H9 (cell line): Measurements from ENCODE around the gene PTPRQ. TPM values are rescaled to one million over a fixed set of nuclear protein-coding genes. Genes with fewer than 3 reads are reported as not detected.

Experiments
- DNase-seq: peaks from one replicate; pipeline ENCODE4 v3.0.0-alpha.2; 2017
- H2AFZ ChIP-seq: one replicate; pipeline ENCODE4 v1.6.1; 2013; ENCODE audit warnings: mild to moderate bottlenecking, low read length, control low read depth, moderate library complexity
- H2AK5ac ChIP-seq: 2 replicates; pipeline ENCODE4 v1.6.1; 2013; ENCODE audit warnings: low read length, control low read depth, mixed read lengths; ENCODE audit not compliant: insufficient read length
- H2BK120ac ChIP-seq: one replicate; pipeline ENCODE4 v1.6.1; 2013; ENCODE audit warnings: low read depth, mild to moderate bottlenecking, low read length, control low read depth, inconsistent platforms; ENCODE audit not compliant: poor library complexity, severe bottlenecking
- H2BK12ac ChIP-seq: 2 replicates; pipeline ENCODE4 v1.6.1; 2013; ENCODE audit warnings: low read length, control low read depth, mixed read lengths, low read depth; ENCODE audit not compliant: insufficient read length
- H2BK15ac ChIP-seq: 2 replicates; pipeline ENCODE4 v1.6.1; 2013; ENCODE audit warnings: low read depth, low read length, control low read depth
- H2BK20ac ChIP-seq: one replicate; pipeline ENCODE4 v1.6.1; 2013; ENCODE audit warnings: low read depth, mild to moderate bottlenecking, low read length, control low read depth, inconsistent platforms; ENCODE audit not compliant: poor library complexity, severe bottlenecking
- H2BK5ac ChIP-seq: 2 replicates; pipeline ENCODE4 v1.6.1; 2013; ENCODE audit warnings: low read length, control low read depth, mixed read lengths; ENCODE audit not compliant: insufficient read length
- H3K14ac ChIP-seq: 2 replicates; pipeline ENCODE4 v1.6.1; 2013; ENCODE audit warnings: low read length, control low read depth; ENCODE audit not compliant: insufficient read depth
- H3K18ac ChIP-seq: 2 replicates; pipeline ENCODE4 v1.6.1; 2013; ENCODE audit warnings: low read depth, mild to moderate bottlenecking, mixed read lengths, low read length, control low read depth; ENCODE audit not compliant: insufficient read length
- H3K23ac ChIP-seq: 2 replicates; pipeline ENCODE4 v1.6.1; 2013; ENCODE audit warnings: low read length, control low read depth, mixed read lengths, low read depth; ENCODE audit not compliant: insufficient read length
- H3K23me2 ChIP-seq: 2 replicates; pipeline ENCODE4 v1.6.1; 2013; ENCODE audit warnings: low read depth, mild to moderate bottlenecking, mixed read lengths, low read length, control low read depth; ENCODE audit not compliant: insufficient read length, poor library complexity, severe bottlenecking
- H3K27ac ChIP-seq: 2 replicates; pipeline ENCODE4 v1.5.1; 2013; ENCODE audit warnings: low read length, control low read depth, mixed read lengths, low read depth; ENCODE audit not compliant: insufficient read length
- H3K27me3 ChIP-seq: 2 replicates; pipeline ENCODE4 v1.6.1; 2013; ENCODE audit warnings: low read length, control low read depth, inconsistent platforms; ENCODE audit not compliant: insufficient read depth
- H3K4ac ChIP-seq: 2 replicates; pipeline ENCODE4 v1.6.1; 2013; ENCODE audit warnings: low read depth, mild to moderate bottlenecking, control low read depth, inconsistent platforms, low read length, moderate library complexity
- H3K4me1 ChIP-seq: 2 replicates; pipeline ENCODE4 v1.6.1; 2013; ENCODE audit warnings: low read length, control low read depth, inconsistent platforms; ENCODE audit not compliant: insufficient read depth
- H3K4me2 ChIP-seq: 2 replicates; pipeline ENCODE4 v1.6.1; 2013; ENCODE audit warnings: low read length, control low read depth, mixed read lengths; ENCODE audit not compliant: insufficient read length, insufficient read depth
- H3K56ac ChIP-seq: 2 replicates; pipeline ENCODE4 v1.6.1; 2013; ENCODE audit warnings: low read depth, mild to moderate bottlenecking, mixed read lengths, low read length, control low read depth; ENCODE audit not compliant: insufficient read length
- H3K79me1 ChIP-seq: 2 replicates; pipeline ENCODE4 v1.6.1; 2013; ENCODE audit warnings: low read depth, mild to moderate bottlenecking, moderate library complexity, low read length, control low read depth, inconsistent platforms; ENCODE audit not compliant: insufficient read depth, poor library complexity, severe bottlenecking
- H3K79me2 ChIP-seq: 2 replicates; pipeline ENCODE4 v1.6.1; 2013; ENCODE audit warnings: low read length, control low read depth, inconsistent platforms; ENCODE audit not compliant: insufficient read depth
- H3K9ac ChIP-seq: 2 replicates; pipeline ENCODE4 v1.6.1; 2013; ENCODE audit warnings: low read length, control low read depth, mixed read lengths; ENCODE audit not compliant: insufficient read length; ENCODE audit errors: extremely low read depth
- H3K9me3 ChIP-seq: one replicate; pipeline ENCODE4 v1.6.1; 2013; ENCODE audit warnings: low read depth, low read length, inconsistent platforms; ENCODE audit not compliant: control insufficient read depth
- H3T11ph ChIP-seq: one replicate; pipeline ENCODE4 v1.6.1; 2013; ENCODE audit warnings: mild to moderate bottlenecking, low read length, control low read depth, inconsistent platforms
- H4K20me1 ChIP-seq: one replicate; pipeline ENCODE4 v1.6.1; 2013; ENCODE audit not compliant: control insufficient read depth, insufficient read length, insufficient read depth
- H4K5ac ChIP-seq: 2 replicates; pipeline ENCODE4 v1.6.1; 2013; ENCODE audit warnings: low read depth, mild to moderate bottlenecking, mixed read lengths, low read length, control low read depth; ENCODE audit not compliant: insufficient read length
- H4K8ac ChIP-seq: replicated peaks from 2 replicates; pipeline ENCODE4 v1.6.1; 2013; ENCODE audit warnings: low read length, control low read depth, mixed read lengths, low read depth; ENCODE audit not compliant: insufficient read length
- H4K91ac ChIP-seq: 2 replicates; pipeline ENCODE4 v1.6.1; 2013; ENCODE audit warnings: low read depth, mild to moderate bottlenecking, moderate library complexity, mixed read lengths, low read length, control low read depth; ENCODE audit not compliant: insufficient read length
- H3K27ac Mint-ChIP-seq, 3 experiments: 2 replicates in 2 of 3; 3 replicates in 1 of 3; pipeline ENCODE4 v1.8.0; 2020 to 2021; ENCODE audit warnings: mixed read lengths in 3 of 3, mild to moderate bottlenecking in 1 of 3, moderate library complexity in 1 of 3
- H3K27me3 Mint-ChIP-seq: 2 replicates; pipeline ENCODE4 v1.8.0; 2021; ENCODE audit warnings: low read depth, mild to moderate bottlenecking, moderate library complexity, mixed read lengths
- H3K36me3 Mint-ChIP-seq, 3 experiments: 2 replicates in 2 of 3; 3 replicates in 1 of 3; pipeline ENCODE4 v1.8.0; 2020 to 2021; ENCODE audit warnings: low read depth in 3 of 3, mixed read lengths in 3 of 3; ENCODE audit not compliant: insufficient read depth in 1 of 3
- H3K4me1 Mint-ChIP-seq, 2 experiments: 2 replicates each; pipeline ENCODE4 v1.8.0; 2020; ENCODE audit warnings: mixed read lengths in 2 of 2
- H3K4me3 Mint-ChIP-seq, 2 experiments: 2 replicates in 1 of 2; 3 replicates in 1 of 2; pipeline ENCODE4 v1.8.0; 2020 to 2021; ENCODE audit warnings: mild to moderate bottlenecking in 2 of 2, mixed read lengths in 2 of 2, moderate library complexity in 1 of 2
- H3K9me3 Mint-ChIP-seq, 2 experiments: 2 replicates in 1 of 2; 3 replicates in 1 of 2; pipeline ENCODE4 v1.8.0; 2020; ENCODE audit warnings: mild to moderate bottlenecking in 2 of 2, mixed read lengths in 2 of 2, moderate library complexity in 1 of 2
- CTCF ChIP-seq: fragments of 200-600 bp; sonication (generic); conservative IDR thresholded peaks from 3 replicates; pipeline ENCODE4 v1.8.0; 2021; ENCODE audit warnings: antibody characterized with exemption, mild to moderate bottlenecking
- WGBS: extraction: QIAGEN DNeasy Blood & Tissue Kit; methylation state at CpG from one replicate; pipeline ENCODE4 v1.1.7; 2013; ENCODE audit warnings: missing lambda C conversion rate, low lambda C conversion rate, mixed read lengths; ENCODE audit not compliant: insufficient read length; ENCODE audit errors: extremely low coverage; 5-methylcytosine and 5-hydroxymethylcytosine counted together
- total RNA-seq: library from RNA; stranded (reverse); gene quantifications from 2 replicates; pipeline ENCODE4 v1.2.1, GENCODE V29; 2021

Gene PTPRQ
- total RNA-seq, 1 experiment from 2014 or later = not detected

- H2BK5ac ChIP-seq = no peak overlapping the region
- no peaks in the 10 kb centered on the region for H3K9me3 ChIP-seq
- no peak overlapping the region for H4K91ac ChIP-seq
- H3K9ac ChIP-seq = no peak overlapping the region
- no peak overlapping the region for H3K18ac ChIP-seq
- no peak overlapping the region for H3T11ph ChIP-seq
- DNase-seq = no peak
- H3K27ac ChIP-seq = no peak overlapping the region
- H4K8ac ChIP-seq = no peak overlapping the region
- H3K4me2 ChIP-seq = no peak overlapping the region
- H2AK5ac ChIP-seq = no peak overlapping the region
- H3K4me1 ChIP-seq = no peaks in the 10 kb centered on the region; the same call in 1 of the 2 replicates
- no peaks in the 10 kb centered on the region for H3K79me1 ChIP-seq
- no peak overlapping the region for H2BK20ac ChIP-seq
- H3K23ac ChIP-seq = no peak overlapping the region
- H2AFZ ChIP-seq = no peak overlapping the region
- H3K27me3 Mint-ChIP-seq = peaks cover 23% of the 10 kb centered on the region
- no peaks in the 10 kb centered on the region for H3K23me2 ChIP-seq
- no peak overlapping the region for H4K5ac ChIP-seq
- no peaks in the 10 kb centered on the region for H4K20me1 ChIP-seq
- no peak overlapping the region for H3K14ac ChIP-seq
- WGBS = no CpG with 5 or more reads among the region's 7 CpGs
- H3K56ac ChIP-seq = no peak overlapping the region
- no peak overlapping the region for H3K4me3 Mint-ChIP-seq
- no peak overlapping the region for H2BK120ac ChIP-seq
- H3K4me1 Mint-ChIP-seq = peaks cover 14 to 17% of the 10 kb centered on the region in 2 experiments
- H3K4ac ChIP-seq = no peak overlapping the region
- H2BK12ac ChIP-seq = no peak overlapping the region
- H3K36me3 Mint-ChIP-seq = no peaks in the 10 kb centered on the region
- no peak overlapping the region for H2BK15ac ChIP-seq
- no peak overlapping the region for H3K27ac Mint-ChIP-seq
- no peak for TF ChIP-seq CTCF
- H3K27me3 ChIP-seq = no peaks in the 10 kb centered on the region; the same call in 1 of the 2 replicates
- H3K9me3 Mint-ChIP-seq = no peaks in the 10 kb centered on the region
- H3K79me2 ChIP-seq = no peaks in the 10 kb centered on the region
Observed at GRCh38 chr12:80698256-80698655, 254.2 kb downstream of the PTPRQ start.
